HG02885 (cell line): Measurements from ENCODE around the gene HSH2D.
A peak's percentile ranks its signal among the peaks of the same experiment; 100 is the strongest.
"Not testable (repeated sequence)": the region's sequence is repeated elsewhere in the genome, so short reads cannot be mapped to it uniquely, and the experiment has no call there.

Source experiments
- ATAC-seq: cut with Tn5 transposase; IDR thresholded peaks from one replicate; pipeline ENCODE4 v1.9.1; 2021; ENCODE audit warnings: mild to moderate bottlenecking; ENCODE audit not compliant: unreplicated experiment, poor library complexity

The HSH2D gene

GRCh38 chr19:16153582-16154336, 10.3 kb downstream of the HSH2D start:
- ATAC-seq: no peak

GRCh38 chr19:16154557-16154956, 11.1 kb downstream of the HSH2D start:
- no peak for ATAC-seq

GRCh38 chr19:16155128-16155527, 11.6 kb downstream of the HSH2D start:
- no peak for ATAC-seq

DNA sequence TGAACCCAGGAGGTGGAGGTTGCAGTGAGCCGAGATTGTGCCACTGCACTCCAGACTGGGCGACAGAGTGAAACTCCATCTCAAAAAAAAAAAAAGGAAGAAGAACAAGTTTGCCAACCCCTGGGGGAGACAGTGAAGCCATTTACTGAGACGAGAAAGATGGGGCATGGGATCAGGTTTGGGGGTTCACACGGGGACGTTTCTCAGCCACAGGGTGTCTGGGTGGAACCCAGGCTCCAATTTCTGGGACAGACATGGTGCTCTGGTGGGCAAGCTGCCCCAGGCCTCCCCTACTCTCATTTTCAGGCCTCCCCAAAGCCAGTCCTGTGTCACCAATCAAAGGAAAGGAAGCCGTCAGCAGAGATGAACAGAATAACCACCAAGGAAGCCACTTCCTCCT, 13.4 kb downstream of the HSH2D start:
- ATAC-seq: no peak

DNA sequence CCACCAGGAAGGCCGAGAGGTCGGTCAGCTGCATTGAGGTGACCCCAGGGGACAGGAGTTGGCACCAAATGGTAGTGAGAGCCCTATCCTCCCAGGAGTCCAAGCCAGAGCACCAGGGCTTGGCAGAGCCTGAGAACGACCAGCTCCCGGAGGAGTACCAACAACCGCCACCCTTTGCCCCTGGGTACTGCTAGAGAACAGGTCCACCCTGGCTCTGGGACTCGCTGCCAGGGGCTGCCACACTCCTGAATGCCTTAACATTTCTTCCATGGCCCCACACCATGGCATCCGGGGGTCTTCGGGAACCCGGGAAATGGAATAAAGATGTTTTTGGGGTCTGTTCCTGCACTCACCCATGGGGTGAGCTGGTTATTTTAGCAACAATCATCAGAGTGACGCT, 14.1 kb downstream of the HSH2D start:
- no peak for ATAC-seq

- no peak for ATAC-seq
These were observed 16.2 kb downstream of the HSH2D start for GRCh38 chr19:16159655-16160054.

DNA sequence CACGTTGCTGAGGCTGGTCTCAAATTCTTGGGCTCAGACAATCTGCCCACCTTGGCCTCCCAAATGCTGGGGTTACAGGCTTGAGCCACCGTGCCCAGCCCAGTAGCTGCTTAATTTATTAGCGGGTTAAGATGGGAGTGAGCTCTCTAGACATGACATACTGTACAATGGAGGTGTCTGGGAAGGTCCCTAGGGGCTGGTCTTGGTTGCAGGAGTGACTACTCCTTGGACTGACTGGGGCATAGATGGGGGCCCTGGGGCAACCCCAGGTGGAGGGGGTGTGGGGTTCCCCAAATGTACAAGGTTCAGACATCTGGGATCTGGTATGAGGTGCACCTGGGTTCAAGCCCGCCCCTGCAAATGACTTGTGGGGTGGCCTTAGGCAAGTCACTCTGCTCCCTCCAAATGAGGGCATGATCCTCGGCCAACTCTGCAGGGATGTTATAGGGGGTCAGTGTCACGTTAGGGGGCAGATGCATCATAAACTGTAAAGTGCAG, 17.0 kb downstream of the HSH2D start:
- no peak for ATAC-seq

GRCh38 chr19:16160943-16161560, 17.6 kb downstream of the HSH2D start:
- ATAC-seq: no peak

GRCh38 chr19:16161840-16162239, 18.4 kb downstream of the HSH2D start:
- ATAC-seq: no peak

GRCh38 chr19:16164222-16164890, 20.9 kb downstream of the HSH2D start:
- ATAC-seq: no peak

DNA sequence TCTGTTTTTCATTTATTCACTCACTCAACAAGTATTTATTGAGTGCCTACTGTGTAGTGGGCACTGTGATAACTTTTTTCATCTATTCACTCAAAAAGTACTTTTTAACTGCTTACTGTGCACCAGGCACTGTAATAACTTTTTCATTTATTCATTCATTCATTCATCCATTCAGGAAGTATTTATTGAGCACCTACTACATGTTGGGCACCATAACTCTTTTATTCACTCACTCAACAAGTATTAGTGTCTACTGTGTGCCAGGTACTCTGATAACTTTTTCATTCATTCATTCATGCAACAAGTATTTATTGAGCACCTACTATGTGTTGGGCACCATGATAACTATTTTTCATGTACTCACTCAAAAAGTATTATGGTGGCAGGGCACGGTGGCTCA, 22.9 kb downstream of the HSH2D start:
- ATAC-seq: no peak

GRCh38 chr19:16167055-16167454, 23.6 kb downstream of the HSH2D start:
- ATAC-seq: no peak

DNA sequence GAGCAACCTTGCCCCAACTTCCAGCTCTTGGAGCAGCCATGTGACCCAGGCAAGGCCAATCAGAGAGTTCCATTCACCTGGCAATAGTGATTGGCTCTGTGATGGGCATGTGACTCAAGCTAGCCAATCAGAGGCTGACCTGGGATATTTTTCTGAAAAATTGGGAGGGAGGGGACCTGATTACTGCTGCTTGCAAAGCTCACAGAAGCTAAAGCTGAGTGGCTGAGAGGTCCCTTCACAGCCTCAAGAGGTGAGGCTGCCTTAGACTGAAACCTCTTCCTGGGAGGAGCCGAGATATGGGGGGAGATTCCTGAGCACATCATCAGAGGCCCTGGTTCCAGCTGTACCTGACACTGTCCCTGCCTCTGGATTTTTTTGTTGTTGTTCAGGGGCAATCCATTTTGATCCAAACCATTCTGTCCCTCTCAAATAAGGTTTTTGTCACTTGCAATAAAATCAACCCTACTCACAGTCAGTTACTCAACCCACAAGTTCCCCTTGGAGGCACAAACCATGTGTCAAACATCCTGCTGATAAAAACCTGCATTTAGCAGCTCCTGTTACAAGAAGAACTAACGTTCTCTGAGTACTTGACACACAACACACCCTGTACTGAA, 25.1 kb downstream of the HSH2D start:
- no peak for ATAC-seq

DNA sequence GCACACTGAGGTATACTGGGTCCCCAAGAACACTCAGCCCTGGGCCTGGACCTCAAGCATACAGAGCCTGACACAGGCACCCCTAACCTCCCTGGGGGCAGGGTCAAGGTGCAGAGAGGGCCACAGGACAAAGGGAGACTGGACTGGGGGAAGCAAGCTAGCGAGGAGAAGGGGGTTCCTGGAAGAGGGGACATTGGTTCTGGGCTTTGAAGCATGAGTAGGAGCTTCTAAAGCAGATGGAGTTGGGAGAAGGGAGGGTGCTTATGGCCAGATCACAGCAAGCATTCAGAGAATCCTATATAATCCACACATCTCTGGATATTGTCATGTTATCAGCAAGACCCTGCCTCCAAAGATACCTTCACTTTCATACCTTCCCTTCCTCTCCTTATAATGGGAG, 26.6 kb downstream of the HSH2D start:
- no peak for ATAC-seq

DNA sequence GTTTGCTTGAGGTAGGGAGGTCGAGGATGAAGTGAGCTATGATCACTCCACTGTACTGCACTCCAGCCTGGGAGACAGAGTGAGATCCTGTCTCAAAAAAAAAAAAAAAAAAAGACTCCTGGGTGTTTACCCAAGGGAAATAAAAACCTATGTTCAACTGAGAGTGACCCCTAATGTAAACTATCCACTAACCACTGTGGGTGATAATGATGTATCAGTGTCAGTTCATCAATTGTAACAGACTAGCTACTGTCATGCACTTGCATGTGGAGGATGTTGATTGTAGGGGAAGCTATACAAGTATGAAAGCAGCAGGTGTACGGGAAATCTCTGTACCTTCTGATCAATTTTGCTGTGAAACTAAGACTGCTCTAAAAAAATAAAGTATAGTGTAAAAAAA, 32.5 kb downstream of the HSH2D start:
- no peak for ATAC-seq

DNA sequence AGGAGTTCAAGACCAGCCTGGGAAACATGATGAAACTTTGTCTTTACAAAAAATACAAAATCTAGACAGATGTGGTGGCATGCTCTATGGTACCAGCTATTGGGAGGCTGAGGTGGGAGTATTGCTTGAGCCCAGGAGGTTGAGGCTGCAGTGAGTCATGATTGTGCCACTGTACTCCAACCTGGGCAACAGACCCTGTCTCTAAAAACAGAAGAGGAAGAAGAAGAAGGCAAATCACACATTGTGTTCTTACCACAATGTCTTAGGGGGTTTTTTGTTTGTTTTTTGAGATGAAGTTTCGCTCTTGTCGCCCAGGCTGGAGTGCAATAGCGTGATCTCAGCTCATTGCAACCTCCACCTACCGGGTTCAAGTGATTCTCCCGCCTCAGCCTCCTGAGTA, 35.4 kb downstream of the HSH2D start:
- ATAC-seq: not testable (repeated sequence)

GRCh38 chr19:16180611-16181010, 37.1 kb downstream of the HSH2D start:
- no peak for ATAC-seq

DNA sequence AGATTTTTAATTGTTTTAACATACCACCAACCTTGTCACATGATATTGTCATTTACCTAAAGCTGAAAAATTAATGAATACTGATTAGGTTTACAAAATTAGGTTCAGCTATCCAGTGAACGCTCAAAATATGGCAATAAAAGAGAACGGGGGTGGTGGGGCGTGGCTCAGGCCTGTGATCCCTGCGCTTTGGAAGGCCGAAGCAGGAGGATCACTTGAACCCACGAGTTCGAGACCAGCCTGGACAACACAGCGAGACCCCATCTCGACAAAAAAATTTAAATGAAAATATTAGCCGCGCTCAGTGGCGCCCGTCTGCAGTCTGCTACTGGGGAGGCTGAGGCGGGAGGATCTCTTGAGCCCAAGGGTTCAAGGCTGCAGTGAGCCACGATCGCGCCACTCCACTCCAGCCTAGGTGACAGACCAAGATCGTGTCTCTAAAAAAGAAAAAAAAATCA, 41.2 kb downstream of the HSH2D start:
- no peak for ATAC-seq

- peak; percentile 94 for ATAC-seq
These were observed 41.8 kb downstream of the HSH2D start, which contains the start of gene FAM32A for GRCh38 chr19:16185123-16185767. Gene FAM32A, plus strand, starts transcription at chr19:16185410. Its CDS starts 33 bp downstream, at chr19:16185443.

DNA sequence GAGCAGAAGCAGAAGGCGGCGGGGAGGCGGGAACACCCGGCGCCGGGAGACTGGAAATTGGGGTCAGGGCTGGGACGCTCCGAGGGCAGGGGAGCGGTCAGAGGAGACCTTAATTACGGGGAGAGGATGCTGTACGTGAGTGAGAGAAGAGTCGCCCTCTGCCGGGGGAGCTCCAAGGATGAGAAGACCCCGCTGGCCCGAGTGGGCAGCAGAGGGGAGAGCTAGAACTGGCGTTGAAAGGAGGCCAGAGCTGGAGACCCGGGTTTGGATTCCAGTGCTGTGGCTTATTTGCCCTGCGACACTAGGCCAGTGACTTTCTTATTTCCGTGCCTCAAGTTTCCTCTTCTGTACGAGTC, 42.3 kb downstream of the HSH2D start:
- ATAC-seq: no peak
